Natural killer cell treated with Interleukin-12 subunit alpha and Interleukin-12 subunit beta and Interleukin-15 and Interleukin-18, amount 100 ng/mL, for 72 hours (primary cell): ENCODE data around the gene L1CAM. TPM values are rescaled to one million over a fixed set of nuclear protein-coding genes. Genes with fewer than 3 reads are reported as not detected.

Experiments used
- ATAC-seq, 2 donors: fragments of 150-1000 bp; cut with Tn5 transposase in 1 of 2; sonication (Bioruptor Pico), chemical (Tn5 transposase) in 1 of 2; 2 replicates each; pipeline ENCODE4 v1.10.0; 2021
- DNase-seq: peaks from one replicate; pipeline ENCODE4 v3.0.0; 2022; ENCODE audit warnings: low spot score
- H3K27ac Mint-ChIP-seq, 2 donors: 1 replicate in 1 of 2; 2 replicates in 1 of 2; pipeline ENCODE4 v1.8.0; 2022; ENCODE audit warnings: mixed read lengths in 2 of 2, mild to moderate bottlenecking in 1 of 2, moderate library complexity in 1 of 2
- H3K27me3 Mint-ChIP-seq, 2 donors: 1 replicate in 1 of 2; 2 replicates in 1 of 2; pipeline ENCODE4 v1.8.0; 2022; ENCODE audit warnings: mixed read lengths in 2 of 2
- H3K36me3 Mint-ChIP-seq: one replicate; pipeline ENCODE4 v1.8.0; 2022; ENCODE audit warnings: mixed read lengths
- H3K4me1 Mint-ChIP-seq, 2 donors: 1 replicate in 1 of 2; 2 replicates in 1 of 2; pipeline ENCODE4 v1.8.0; 2022; ENCODE audit warnings: low read depth in 2 of 2, mixed read lengths in 2 of 2, mild to moderate bottlenecking in 1 of 2
- H3K4me3 Mint-ChIP-seq: one replicate; pipeline ENCODE4 v1.8.0; 2022; ENCODE audit warnings: mixed read lengths
- H3K9me3 Mint-ChIP-seq: 2 replicates; pipeline ENCODE4 v1.8.0; 2022; ENCODE audit warnings: mixed read lengths
- total RNA-seq, 2 donors: library from RNA; stranded (reverse); gene quantifications; one replicate each; pipeline ENCODE4 v1.2.3, GENCODE V29; 2022

L1CAM gene
- total RNA-seq, 2 donors from 2014 or later = 0.74 to 1.2 TPM

DNA sequence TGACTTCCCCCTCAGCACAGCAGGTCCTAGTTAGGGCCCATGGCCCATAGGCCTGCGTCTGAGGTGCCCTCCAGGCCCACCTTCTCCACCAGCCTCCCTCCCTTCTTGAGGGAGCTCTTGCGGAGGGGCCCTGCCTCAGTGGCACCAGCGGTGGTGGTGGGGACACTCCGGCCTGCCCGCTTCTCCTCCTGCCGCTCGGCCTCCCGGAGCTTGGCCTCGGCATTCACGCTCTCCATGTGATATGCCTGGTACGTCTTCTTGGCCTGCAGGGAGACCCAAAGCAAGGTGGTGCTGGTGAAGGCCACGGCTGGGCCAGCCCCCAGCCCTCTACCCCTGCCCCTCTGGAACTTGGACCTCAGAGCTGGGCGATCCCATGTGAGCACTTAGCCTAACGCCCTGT lies 34.6 kb upstream of the L1CAM start:
- Mint-ChIP-seq H3K36me3 (peaks cover 5% of the 10 kb centered on the region), H3K9me3 (no peaks in the 10 kb centered on the region), H3K4me1 (peaks cover 25 to 26% of the 10 kb centered on the region in 2 donors), H3K4me3 (no peak overlapping the region), H3K27me3 (no peaks in the 10 kb centered on the region), H3K27ac (no peak overlapping the region)
- ATAC-seq = no peak
- DNase-seq = no peak

GRCh38 chrX:153919281-153919680 lies 33.3 kb upstream of the L1CAM start:
- peaks cover 14% of the 10 kb centered on the region in 2 donors for H3K4me1 Mint-ChIP-seq

DNA sequence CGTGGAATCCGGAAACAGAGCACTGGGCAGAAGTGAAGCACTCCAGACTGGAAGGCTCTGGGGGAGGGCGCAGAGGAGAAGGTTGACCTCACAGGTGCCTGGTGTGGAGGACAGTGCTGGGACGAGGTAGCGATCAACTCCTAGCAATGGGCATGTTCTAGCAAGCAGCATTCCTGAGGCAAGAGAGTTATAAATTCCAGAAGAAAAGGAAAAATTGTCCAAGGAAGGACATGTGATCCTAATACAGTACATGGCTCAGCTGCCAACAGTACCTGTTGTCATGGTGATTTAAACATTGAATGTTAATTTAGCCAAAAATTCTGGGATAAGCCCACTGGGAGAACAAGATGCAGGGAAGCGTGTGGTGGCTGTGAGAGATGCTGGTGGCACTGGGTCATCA lies 31.9 kb upstream of the L1CAM start:
- ATAC-seq (no peak), DNase-seq (no peak)
- no peaks in the 10 kb centered on the region for H3K9me3 Mint-ChIP-seq
- peaks cover 8 to 12% of the 10 kb centered on the region in 2 donors for H3K4me1 Mint-ChIP-seq
- H3K27ac Mint-ChIP-seq = no peak overlapping the region
- no peaks in the 10 kb centered on the region for H3K27me3 Mint-ChIP-seq
- H3K36me3 Mint-ChIP-seq = peaks cover 5% of the 10 kb centered on the region
- no peak overlapping the region for H3K4me3 Mint-ChIP-seq

More at GRCh38 chrX:153919281-153919680, 33.3 kb upstream of the L1CAM start:
- peaks cover 5% of the 10 kb centered on the region for H3K36me3 Mint-ChIP-seq
- no peak overlapping the region for H3K27ac Mint-ChIP-seq
- no peak overlapping the region for H3K4me3 Mint-ChIP-seq
- DNase-seq (no peak), ATAC-seq (no peak)
- no peaks in the 10 kb centered on the region for H3K9me3 Mint-ChIP-seq
- no peaks in the 10 kb centered on the region for H3K27me3 Mint-ChIP-seq

GRCh38 chrX:153913701-153914100 lies 27.7 kb upstream of the L1CAM start:
- H3K27me3 Mint-ChIP-seq = no peaks in the 10 kb centered on the region
- H3K27ac Mint-ChIP-seq = no peak overlapping the region
- no peak for ATAC-seq
- H3K36me3 Mint-ChIP-seq = peaks cover 9% of the 10 kb centered on the region
- no peaks in the 10 kb centered on the region for H3K9me3 Mint-ChIP-seq
- DNase-seq = peak; percentile 50
- peaks cover 5 to 8% of the 10 kb centered on the region in 2 donors for H3K4me1 Mint-ChIP-seq
- H3K4me3 Mint-ChIP-seq = no peak overlapping the region

DNA sequence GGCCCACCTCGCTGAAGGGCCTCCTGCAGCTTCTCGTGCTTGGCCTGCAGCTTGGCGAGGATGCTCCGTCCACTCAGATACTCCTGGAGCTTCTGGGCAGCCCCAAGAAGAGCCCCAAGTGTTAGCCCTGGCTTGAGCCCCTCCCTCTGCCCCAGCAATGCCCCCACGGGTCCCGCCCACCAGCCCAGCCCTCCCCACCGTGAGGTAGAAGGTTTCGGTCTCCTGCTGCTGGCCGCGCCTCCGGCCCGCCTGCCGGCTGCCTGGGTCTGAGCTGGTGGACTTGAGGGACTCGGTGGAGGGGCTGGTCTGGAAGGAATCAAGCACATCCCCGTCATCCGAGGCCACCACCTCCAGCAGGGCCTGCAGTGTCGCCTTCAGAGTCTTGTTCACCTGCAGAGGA lies 27.2 kb upstream of the L1CAM start:
- no peaks in the 10 kb centered on the region for H3K9me3 Mint-ChIP-seq

GRCh38 chrX:153911798-153912197 lies 25.8 kb upstream of the L1CAM start:
- peaks cover 4% of the 10 kb centered on the region for H3K36me3 Mint-ChIP-seq
- H3K4me1 Mint-ChIP-seq = peaks cover 5 to 8% of the 10 kb centered on the region in 2 donors
- H3K27me3 Mint-ChIP-seq = no peaks in the 10 kb centered on the region
- DNase-seq = no peak
- no peak overlapping the region for H3K4me3 Mint-ChIP-seq
- no peaks in the 10 kb centered on the region for H3K9me3 Mint-ChIP-seq
- ATAC-seq = no peak
- peak overlapping the region in 1 of 2 donors; percentile 66 for H3K27ac Mint-ChIP-seq

More for the DNA sequence above, 27.2 kb upstream of the L1CAM start:
- DNase-seq (peak; percentile 42), ATAC-seq (no peak)
- peaks cover 9% of the 10 kb centered on the region for H3K36me3 Mint-ChIP-seq
- peaks cover 5 to 8% of the 10 kb centered on the region in 2 donors for H3K4me1 Mint-ChIP-seq
- no peaks in the 10 kb centered on the region for H3K27me3 Mint-ChIP-seq
- H3K27ac Mint-ChIP-seq = no peak overlapping the region
- H3K4me3 Mint-ChIP-seq = no peak overlapping the region

- Mint-ChIP-seq H3K27ac (no peak overlapping the region), H3K27me3 (no peaks in the 10 kb centered on the region), H3K36me3 (peaks cover 4% of the 10 kb centered on the region), H3K4me3 (no peak overlapping the region), H3K9me3 (no peaks in the 10 kb centered on the region), H3K4me1 (peaks cover 10 to 17% of the 10 kb centered on the region in 2 donors)
- DNase-seq = peak; percentile 59
- no peak for ATAC-seq
These were observed 24.5 kb upstream of the L1CAM start for GRCh38 chrX:153910446-153910845.

GRCh38 chrX:153909980-153910360 lies 24.0 kb upstream of the L1CAM start:
- H3K36me3 Mint-ChIP-seq = peaks cover 4% of the 10 kb centered on the region
- DNase-seq (peak; percentile 47), ATAC-seq (no peak)
- H3K9me3 Mint-ChIP-seq = no peaks in the 10 kb centered on the region
- no peak overlapping the region for H3K4me3 Mint-ChIP-seq
- H3K4me1 Mint-ChIP-seq = peaks cover 10 to 17% of the 10 kb centered on the region in 2 donors
- H3K27me3 Mint-ChIP-seq = no peaks in the 10 kb centered on the region
- H3K27ac Mint-ChIP-seq = no peak overlapping the region

DNA sequence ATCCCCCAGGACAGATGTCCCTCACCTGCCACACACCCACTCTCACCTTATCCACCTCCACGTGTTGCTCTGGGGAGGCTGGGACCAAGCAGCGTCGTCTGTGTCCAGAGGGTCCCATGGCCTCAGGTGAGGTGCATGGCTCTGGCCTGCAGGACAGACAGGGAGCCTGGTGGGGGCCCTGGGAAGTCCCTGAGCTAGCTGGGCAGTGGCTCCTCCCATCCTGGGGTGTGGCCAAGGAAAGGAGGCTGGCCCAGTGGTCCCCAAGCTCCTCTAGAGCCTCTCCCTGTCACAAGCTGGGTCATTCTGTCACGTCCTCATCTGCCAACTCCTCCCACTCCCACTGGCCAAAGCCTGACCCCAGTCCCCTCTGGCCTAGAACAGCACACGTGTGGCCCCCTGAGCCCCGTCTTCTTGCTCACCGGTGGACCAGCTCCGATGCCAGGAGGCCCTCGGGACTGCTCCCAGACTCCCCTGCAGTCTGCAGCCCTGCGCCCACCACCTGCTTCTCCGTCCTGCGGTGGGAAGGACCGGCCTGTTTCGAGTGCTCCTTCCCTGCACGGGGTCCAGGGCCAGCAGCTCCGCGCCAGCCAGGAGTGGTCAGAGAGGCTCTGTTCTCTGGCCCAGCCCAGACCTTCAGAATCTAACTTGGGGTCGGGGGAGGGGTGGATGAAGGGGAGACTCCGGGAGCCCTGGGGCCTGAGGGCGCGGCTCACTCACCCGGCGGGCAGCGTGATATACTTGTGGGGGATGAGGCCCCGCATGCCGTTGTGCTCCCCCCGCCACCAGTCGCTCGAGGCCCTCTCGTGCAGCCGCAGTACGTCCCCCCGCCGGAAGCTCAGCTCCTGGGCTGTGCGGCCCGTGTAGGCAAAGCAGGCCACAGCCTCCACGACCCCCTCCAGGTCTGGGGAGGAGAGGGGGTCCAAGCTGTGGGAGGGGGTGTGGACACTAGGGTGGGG lies 23.3 kb upstream of the L1CAM start:
- peak in 1 of 2 donors; percentile 54 for ATAC-seq
- peaks cover 4% of the 10 kb centered on the region for H3K36me3 Mint-ChIP-seq
- H3K4me1 Mint-ChIP-seq = peaks cover 10 to 20% of the 10 kb centered on the region in 2 donors
- no peak overlapping the region for H3K4me3 Mint-ChIP-seq
- DNase-seq = peak; percentile 57
- H3K27me3 Mint-ChIP-seq = no peaks in the 10 kb centered on the region
- no peak overlapping the region for H3K27ac Mint-ChIP-seq
- H3K9me3 Mint-ChIP-seq = no peaks in the 10 kb centered on the region

- Mint-ChIP-seq H3K4me3 (no peak overlapping the region), H3K4me1 (peaks cover 16 to 27% of the 10 kb centered on the region in 2 donors), H3K36me3 (peaks cover 4% of the 10 kb centered on the region), H3K9me3 (no peaks in the 10 kb centered on the region), H3K27me3 (peaks cover 0 to 3% of the 10 kb centered on the region in 2 donors), H3K27ac (no peak overlapping the region)
- ATAC-seq (no peak), DNase-seq (peak; percentile 49)
These were observed 22.4 kb upstream of the L1CAM start for GRCh38 chrX:153908219-153908860.

DNA sequence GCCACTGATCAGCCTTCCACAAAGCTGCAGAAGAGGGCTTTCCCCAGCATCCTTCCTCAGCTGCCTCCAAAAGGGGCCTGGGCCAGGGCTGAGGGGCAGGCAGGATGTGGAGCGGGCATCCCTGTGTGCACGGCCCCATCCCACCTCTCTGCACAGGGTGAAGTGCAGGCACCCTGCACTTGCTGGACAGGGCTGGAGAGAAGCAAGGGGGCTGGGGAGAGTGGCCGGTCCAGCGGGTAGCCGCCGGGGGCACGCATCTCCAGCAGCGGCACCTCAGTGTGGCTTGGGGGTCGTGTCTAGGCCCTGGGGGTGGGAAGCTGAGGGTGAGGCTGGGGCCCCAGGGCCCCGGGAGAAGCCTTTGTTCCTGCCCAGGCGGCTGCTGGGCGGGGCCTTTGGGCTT lies 21.5 kb upstream of the L1CAM start:
- Mint-ChIP-seq H3K4me3 (no peak overlapping the region), H3K36me3 (peaks cover 4% of the 10 kb centered on the region), H3K4me1 (peaks cover 21 to 31% of the 10 kb centered on the region in 2 donors), H3K27me3 (peaks cover 0 to 3% of the 10 kb centered on the region in 2 donors), H3K27ac (no peak overlapping the region), H3K9me3 (no peaks in the 10 kb centered on the region)
- ATAC-seq (no peak), DNase-seq (peak; percentile 40)

DNA sequence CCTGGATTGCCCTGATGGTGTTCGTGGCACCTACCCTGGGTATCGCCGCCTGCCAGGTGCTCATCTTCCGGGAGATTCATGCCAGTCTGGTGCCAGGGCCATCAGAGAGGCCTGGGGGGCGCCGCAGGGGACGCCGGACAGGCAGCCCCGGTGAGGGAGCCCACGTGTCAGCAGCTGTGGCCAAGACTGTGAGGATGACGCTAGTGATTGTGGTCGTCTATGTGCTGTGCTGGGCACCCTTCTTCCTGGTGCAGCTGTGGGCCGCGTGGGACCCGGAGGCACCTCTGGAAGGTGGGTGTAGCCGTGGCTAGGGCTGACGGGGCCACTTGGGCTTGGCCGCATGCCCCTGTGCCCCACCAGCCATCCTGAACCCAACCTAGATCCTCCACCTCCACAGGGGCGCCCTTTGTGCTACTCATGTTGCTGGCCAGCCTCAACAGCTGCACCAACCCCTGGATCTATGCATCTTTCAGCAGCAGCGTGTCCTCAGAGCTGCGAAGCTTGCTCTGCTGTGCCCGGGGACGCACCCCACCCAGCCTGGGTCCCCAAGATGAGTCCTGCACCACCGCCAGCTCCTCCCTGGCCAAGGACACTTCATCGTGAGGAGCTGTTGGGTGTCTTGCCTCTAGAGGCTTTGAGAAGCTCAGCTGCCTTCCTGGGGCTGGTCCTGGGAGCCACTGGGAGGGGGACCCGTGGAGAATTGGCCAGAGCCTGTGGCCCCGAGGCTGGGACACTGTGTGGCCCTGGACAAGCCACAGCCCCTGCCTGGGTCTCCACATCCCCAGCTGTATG lies 20.3 kb upstream of the L1CAM start:
- Mint-ChIP-seq H3K36me3 (no peaks in the 10 kb centered on the region), H3K4me1 (peaks cover 24 to 34% of the 10 kb centered on the region in 2 donors), H3K27ac (peak overlapping the region; percentile 63 to 80), H3K27me3 (peaks cover 0 to 3% of the 10 kb centered on the region in 2 donors), H3K9me3 (no peaks in the 10 kb centered on the region), H3K4me3 (peak overlapping the region; percentile 50)
- DNase-seq (peak; percentile 76), ATAC-seq (peak; percentile 85)

- peak overlapping the region; percentile 63 to 80 for H3K27ac Mint-ChIP-seq
- peaks cover 32 to 41% of the 10 kb centered on the region in 2 donors for H3K4me1 Mint-ChIP-seq
- H3K27me3 Mint-ChIP-seq = peaks cover 0 to 3% of the 10 kb centered on the region in 2 donors
- DNase-seq (peak; percentile 45), ATAC-seq (no peak)
- peak overlapping the region; percentile 50 for H3K4me3 Mint-ChIP-seq
- no peaks in the 10 kb centered on the region for H3K9me3 Mint-ChIP-seq
- H3K36me3 Mint-ChIP-seq = no peaks in the 10 kb centered on the region
These were observed 19.6 kb upstream of the L1CAM start for GRCh38 chrX:153905481-153906095.
